Left ventricle myocardium inferior (tissue), 1 donor: Measurements from ENCODE around the gene POLR2J. TPM values are rescaled to one million over a fixed set of nuclear protein-coding genes. Genes with fewer than 3 reads are reported as not detected.

ENCODE experiments used
- DNase-seq: peaks from one replicate; pipeline ENCODE4 v3.0.0-alpha.2; 2020
- H3K27ac ChIP-seq: fragments of 200-600 bp; replicated peaks from 2 replicates; pipeline ENCODE4 v1.8.0; 2021
- H3K27me3 ChIP-seq: fragments of 200-600 bp; 2 replicates; pipeline ENCODE4 v1.8.0; 2021; ENCODE audit warnings: low read depth
- H3K36me3 ChIP-seq: fragments of 200-600 bp; 2 replicates; pipeline ENCODE4 v1.8.0; 2021
- H3K4me1 ChIP-seq: fragments of 200-600 bp; 2 replicates; pipeline ENCODE4 v1.8.0; 2021
- H3K4me3 ChIP-seq: fragments of 200-600 bp; 2 replicates; pipeline ENCODE4 v1.8.0; 2021; ENCODE audit warnings: mild to moderate bottlenecking, moderate library complexity
- H3K9me3 ChIP-seq: fragments of 200-600 bp; replicated peaks from 2 replicates; pipeline ENCODE4 v1.8.0; 2021
- CTCF ChIP-seq: fragments of 200-600 bp; IDR thresholded peaks from 2 replicates; pipeline ENCODE4 v1.8.0; 2021; ENCODE audit warnings: antibody characterized with exemption, mild to moderate bottlenecking, borderline replicate concordance
- intact Hi-C: fragments of 100-400 bp; cut with micrococcal nuclease; formaldehyde crosslinking; loops from one replicate; pipeline ENCODE4 v1.11.0; 2022
- total RNA-seq: library from RNA; stranded (reverse); fragmentation: NEBNext Ultra II Directional; extraction: Animal tissue kit (Norgen Biotek cat#: 25700); gene quantifications from one replicate; pipeline ENCODE4 v1.2.1, GENCODE V29; 2021
- donor health status: DM: no; HTN: yes; CAD: no; lungs with severe emphysema.

Gene POLR2J
- total RNA-seq, 1 donor from 2014 or later, result 55.8 TPM

- intact Hi-C loops, result no loop called here
- H3K4me3 ChIP-seq, result no peak overlapping the region
- TF ChIP-seq CTCF, result no peak
- no peaks in the 10 kb centered on the region for H3K4me1 ChIP-seq
- no peaks in the 10 kb centered on the region for H3K9me3 ChIP-seq
- no peak for DNase-seq
- no peak overlapping the region for H3K27ac ChIP-seq
- H3K36me3 ChIP-seq, result peaks cover 21% of the 10 kb centered on the region
- H3K27me3 ChIP-seq, result no peaks in the 10 kb centered on the region
These were observed 31.4 kb downstream of the POLR2J start for GRCh38 chr7:102447311-102447710.

DNA sequence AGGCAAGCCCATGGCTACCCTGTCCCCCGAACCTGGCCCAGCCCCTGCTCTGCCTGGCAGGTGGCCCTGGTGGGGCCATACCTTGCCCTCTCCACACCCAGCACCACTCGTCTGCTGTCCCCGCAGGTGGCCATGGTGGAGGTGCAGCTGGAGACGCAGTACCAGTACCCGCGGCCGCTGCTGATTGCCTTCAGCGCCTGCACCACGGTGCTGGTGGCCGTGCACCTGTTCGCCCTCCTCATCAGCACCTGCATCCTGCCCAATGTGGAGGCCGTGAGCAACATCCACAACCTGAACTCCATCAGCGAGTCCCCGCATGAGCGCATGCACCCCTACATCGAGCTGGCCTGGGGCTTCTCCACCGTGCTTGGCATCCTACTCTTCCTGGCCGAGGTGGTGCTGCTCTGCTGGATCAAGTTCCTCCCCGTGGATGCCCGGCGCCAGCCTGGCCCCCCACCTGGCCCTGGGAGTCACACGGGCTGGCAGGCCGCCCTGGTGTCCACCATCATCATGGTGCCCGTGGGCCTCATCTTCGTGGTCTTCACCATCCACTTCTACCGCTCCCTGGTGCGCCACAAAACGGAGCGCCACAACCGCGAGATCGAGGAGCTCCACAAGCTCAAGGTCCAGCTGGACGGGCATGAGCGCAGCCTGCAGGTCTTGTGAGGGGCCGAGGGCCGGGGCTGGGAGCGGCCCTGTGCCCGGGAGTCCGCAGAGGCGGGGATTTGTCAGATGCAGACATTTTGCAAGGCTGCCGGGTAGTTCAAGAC, 32.1 kb downstream of the POLR2J start:
- DNase-seq, result no peak
- Histone ChIP-seq H3K27me3 (no peaks in the 10 kb centered on the region), H3K36me3 (peaks cover 24% of the 10 kb centered on the region), H3K4me3 (no peak overlapping the region), H3K4me1 (no peaks in the 10 kb centered on the region), H3K9me3 (no peaks in the 10 kb centered on the region), H3K27ac (no peak overlapping the region)
- no peak for TF ChIP-seq CTCF
- intact Hi-C loops, result no loop called here

- H3K27ac ChIP-seq, result no peak overlapping the region
- H3K4me1 ChIP-seq, result peaks cover 2% of the 10 kb centered on the region
- TF ChIP-seq CTCF, result no peak
- intact Hi-C loops, result no loop called here
- no peak overlapping the region for H3K4me3 ChIP-seq
- H3K36me3 ChIP-seq, result peaks cover 24% of the 10 kb centered on the region
- DNase-seq, result no peak
- H3K9me3 ChIP-seq, result no peaks in the 10 kb centered on the region
- H3K27me3 ChIP-seq, result no peaks in the 10 kb centered on the region
These were observed 33.0 kb downstream of the POLR2J start for GRCh38 chr7:102445674-102446071.

- intact Hi-C loops, result no loop called here
- H3K36me3 ChIP-seq, result peaks cover 24% of the 10 kb centered on the region
These were observed 33.6 kb downstream of the POLR2J start for GRCh38 chr7:102444961-102445673.

More at GRCh38 chr7:102444961-102445673, 33.6 kb downstream of the POLR2J start:
- no peak for DNase-seq
- Histone ChIP-seq H3K4me1 (peaks cover 8% of the 10 kb centered on the region), H3K27me3 (no peaks in the 10 kb centered on the region), H3K4me3 (no peak overlapping the region), H3K27ac (no peak overlapping the region), H3K9me3 (no peaks in the 10 kb centered on the region)
- no peak for TF ChIP-seq CTCF
